GM21447 (cell line): ENCODE measurements around the gene UBE2C.

Source experiments
- ATAC-seq: cut with Tn5 transposase; IDR thresholded peaks from one replicate; pipeline ENCODE4 v1.9.1; 2021; ENCODE audit not compliant: unreplicated experiment

Gene UBE2C

DNA sequence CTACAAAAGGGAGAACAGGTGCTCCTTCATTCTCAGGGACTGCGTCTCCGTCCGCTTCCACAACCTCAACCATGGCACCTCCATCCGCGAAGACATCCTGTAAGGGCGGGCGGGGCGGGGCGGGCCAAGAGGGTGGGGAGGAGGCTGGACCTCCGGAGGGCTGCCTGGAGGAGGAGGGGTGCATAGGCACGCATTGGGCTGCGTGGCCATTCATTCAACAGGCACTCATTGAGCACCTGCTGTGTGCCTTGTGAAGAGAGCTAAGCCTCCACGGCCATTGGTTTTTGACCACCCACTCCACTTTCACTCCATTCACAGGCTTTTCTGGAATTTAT is 45.4 kb downstream of the UBE2C start:
- ATAC-seq = peak; percentile 25

DNA sequence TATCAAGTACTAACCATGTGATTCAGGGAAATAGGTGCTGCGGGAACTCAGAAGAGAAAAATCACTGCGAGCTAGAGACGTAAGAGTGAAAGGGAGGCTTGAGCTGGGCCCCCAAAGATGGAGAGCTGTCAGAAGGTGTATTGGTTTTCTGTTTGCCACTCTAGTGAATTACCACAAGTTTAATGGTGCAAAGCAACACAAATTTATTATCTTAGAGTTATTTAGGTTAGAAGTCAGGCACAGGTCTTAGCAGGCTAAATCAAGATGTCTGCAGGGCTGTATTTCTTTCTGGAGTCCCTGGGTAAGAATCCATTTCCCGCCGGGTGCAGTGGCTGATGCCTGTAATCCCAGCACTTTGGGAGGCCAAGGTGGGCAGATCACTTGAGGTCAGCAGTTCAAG is 47.5 kb downstream of the UBE2C start:
- ATAC-seq = no peak

DNA sequence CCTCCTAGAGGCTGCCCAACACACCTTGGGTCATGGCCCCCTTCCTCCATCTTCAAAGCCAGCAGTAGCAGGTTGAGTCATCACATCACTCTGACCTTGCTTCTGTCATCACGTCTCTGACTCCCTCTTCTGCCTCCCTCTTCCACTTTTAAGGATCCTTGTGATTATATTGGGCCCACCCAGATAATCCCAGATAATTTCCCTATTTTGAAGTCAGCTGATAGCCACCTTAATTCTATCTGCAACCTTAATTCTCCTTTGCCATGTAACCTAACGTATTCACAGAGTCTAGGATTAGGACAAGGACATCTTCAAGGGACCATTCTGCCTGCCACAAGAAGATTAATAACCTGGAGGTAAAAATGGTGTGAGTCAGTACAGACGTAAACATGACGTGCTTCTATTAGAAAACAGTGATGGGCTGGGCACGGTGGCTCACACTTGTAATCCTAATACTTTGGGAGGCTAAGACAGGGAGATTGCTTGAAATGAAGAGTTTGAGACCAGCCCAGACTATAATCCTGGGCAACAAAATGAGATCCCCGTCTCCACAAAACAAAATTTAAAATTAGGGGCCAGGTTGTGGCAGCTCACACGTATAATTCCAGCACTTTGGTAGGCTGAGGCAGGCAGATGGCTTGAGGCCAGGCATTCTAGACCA is 48.2 kb downstream of the UBE2C start:
- ATAC-seq = no peak

DNA sequence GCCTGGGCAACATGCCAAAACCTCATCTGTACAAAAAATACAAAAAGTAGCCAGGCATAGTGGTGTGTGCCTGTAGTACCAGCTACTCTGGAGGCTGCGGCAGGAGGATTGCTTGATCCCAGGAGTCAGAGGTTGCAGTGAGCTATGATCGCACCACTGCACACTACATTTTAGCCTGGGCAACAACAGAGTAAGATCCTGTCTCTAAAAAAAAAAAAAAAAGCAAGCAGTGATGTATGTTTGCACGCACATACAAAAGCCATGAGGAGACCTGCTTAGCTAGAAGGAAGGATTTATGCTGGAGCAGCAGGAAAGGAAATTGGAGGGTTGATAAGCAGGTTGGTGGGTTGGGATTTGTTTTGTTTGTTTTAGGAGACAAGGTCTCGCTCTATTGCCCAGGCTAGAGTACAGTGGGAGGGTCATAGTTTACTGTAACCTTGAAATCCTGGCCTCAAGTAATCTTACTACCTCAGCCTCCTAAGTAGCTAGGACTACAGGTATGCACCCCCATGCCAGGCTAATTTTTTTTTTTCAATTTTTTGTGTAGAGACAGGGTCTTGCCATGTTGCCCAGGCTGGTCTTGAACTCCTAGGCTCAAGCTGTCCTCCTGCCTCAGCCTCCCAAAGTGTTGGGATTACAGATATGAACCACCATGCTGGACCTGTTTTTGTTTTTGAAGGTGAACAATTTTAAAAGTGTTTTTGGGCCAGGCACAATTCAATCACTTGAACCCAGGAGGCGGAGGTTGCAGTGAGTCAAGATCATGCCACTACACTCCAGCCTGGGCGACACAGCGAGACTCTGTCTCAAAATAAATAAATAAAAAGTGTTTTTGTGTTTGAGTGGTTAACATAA is 49.0 kb downstream of the UBE2C start:
- no peak for ATAC-seq

DNA sequence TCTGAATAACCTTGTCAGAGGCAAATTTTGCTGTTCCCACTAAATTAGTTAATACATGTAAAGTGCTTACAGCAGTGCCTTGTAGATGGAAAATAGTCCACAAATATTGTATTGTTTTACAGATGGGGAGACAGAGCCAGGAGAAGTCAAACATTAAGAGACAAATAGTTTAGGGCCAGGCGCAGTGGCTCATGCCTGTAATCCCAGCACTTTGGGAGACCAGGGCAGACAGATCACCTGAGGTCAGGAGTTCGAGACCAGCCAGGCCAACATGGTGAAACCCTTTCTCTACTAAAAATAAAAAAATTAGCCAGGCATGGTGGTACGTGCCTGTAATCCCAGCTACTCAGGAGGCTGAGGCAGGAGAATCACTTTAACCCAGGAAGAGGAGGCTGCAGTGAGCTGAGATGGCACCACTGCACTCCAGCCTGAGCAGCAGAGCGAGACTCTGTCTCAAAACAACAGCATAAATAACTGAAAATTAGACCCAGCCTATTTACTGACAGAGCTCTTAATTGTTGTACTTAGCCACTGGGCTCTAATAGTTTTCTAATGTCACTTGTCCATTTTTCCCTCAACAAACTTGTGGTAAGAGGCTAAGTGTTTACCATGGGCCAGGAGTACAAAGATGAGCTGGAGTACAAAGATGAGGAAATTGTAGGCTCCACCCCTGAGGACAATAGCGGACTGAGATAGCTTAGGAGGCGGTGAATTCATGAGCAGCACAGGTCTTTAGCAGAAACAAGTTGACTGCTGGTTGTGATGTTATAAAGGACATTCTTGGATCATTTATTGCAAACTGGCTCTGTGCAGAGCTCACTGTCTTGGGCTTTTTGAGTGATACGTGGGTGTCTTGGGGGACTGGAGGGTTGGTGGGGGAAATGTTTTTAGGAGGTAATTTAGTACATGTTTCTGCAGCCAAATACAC is 51.4 kb downstream of the UBE2C start:
- no peak for ATAC-seq

DNA sequence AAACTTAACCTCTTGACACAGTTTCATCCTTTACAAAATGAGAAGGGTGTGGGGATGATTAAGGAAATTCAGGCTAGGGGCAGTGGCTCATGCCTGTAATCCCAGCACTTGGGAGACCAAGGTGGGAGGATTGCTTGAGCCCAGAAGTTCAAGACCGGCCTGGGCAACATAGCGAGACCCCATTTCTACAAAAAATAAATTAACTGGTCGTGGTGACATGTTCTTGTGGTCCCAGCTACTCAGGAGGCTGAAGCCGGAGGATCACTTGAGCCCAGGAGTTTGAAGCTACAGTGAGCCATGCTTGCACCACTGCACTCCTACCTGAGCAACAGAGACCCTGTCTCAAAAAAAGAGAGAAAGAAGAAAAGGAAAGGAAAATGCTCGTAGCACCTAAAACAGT is 54.0 kb downstream of the UBE2C start:
- ATAC-seq = no peak
